Measurements from ENCODE around the gene ERGIC1. TPM values are rescaled to one million over a fixed set of nuclear protein-coding genes. Genes with fewer than 3 reads are reported as not detected.

Gene ERGIC1
- total RNA-seq, 4 donors from 2014 or later, result 113 to 180 (median 143) TPM

DNA sequence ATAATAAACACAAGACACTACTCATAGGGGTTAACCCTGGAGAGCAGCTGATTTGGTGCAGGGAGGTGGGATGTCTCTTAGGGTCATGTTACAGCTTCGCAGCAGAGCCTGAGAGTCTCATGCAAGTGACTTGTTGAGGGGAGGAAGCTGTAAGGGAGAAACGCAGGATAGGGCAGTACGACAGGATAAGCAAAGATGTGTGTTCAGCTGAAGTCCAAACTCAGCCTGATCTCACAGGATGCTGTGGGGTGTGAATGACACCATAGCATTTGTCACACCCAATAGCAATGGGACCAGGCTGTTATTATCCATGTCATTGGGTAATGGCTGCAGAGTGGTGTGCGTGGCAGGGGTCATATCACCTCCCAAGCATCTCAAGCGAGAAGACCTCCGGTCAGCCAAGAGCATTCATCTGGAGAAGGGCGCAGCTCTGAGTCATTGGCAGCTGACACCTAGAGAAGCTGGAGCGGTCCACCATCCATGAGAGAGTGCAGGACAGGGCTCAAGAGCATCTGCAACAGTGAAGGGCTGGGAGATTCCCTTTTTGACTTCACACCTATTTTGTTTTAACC lies 76.0 kb downstream of the ERGIC1 start:
- no peak overlapping the region for H3K4me3 ChIP-seq
- no peak for TF ChIP-seq POLR2A (IDR thresholded peaks at IDR 0.05)
- TF ChIP-seq, protein P1, sequence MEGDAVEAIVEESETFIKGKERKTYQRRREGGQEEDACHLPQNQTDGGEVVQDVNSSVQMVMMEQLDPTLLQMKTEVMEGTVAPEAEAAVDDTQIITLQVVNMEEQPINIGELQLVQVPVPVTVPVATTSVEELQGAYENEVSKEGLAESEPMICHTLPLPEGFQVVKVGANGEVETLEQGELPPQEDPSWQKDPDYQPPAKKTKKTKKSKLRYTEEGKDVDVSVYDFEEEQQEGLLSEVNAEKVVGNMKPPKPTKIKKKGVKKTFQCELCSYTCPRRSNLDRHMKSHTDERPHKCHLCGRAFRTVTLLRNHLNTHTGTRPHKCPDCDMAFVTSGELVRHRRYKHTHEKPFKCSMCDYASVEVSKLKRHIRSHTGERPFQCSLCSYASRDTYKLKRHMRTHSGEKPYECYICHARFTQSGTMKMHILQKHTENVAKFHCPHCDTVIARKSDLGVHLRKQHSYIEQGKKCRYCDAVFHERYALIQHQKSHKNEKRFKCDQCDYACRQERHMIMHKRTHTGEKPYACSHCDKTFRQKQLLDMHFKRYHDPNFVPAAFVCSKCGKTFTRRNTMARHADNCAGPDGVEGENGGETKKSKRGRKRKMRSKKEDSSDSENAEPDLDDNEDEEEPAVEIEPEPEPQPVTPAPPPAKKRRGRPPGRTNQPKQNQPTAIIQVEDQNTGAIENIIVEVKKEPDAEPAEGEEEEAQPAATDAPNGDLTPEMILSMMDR (IDR thresholded peaks at IDR 0.05), result no peak
- no peaks in the 10 kb centered on the region for H3K27me3 ChIP-seq
- no peaks in the 10 kb centered on the region for H3K9me3 ChIP-seq
- H3K36me3 ChIP-seq, result peaks cover 0 to 52% (median 0%) of the 10 kb centered on the region in 3 donors
- H3K27ac ChIP-seq, result peak overlapping the region in 1 of 4 donors; percentile 54
- H3K4me1 ChIP-seq, result peaks cover 0 to 4% (median 0%) of the 10 kb centered on the region in 4 donors
- DNase-seq, result no peak

DNA sequence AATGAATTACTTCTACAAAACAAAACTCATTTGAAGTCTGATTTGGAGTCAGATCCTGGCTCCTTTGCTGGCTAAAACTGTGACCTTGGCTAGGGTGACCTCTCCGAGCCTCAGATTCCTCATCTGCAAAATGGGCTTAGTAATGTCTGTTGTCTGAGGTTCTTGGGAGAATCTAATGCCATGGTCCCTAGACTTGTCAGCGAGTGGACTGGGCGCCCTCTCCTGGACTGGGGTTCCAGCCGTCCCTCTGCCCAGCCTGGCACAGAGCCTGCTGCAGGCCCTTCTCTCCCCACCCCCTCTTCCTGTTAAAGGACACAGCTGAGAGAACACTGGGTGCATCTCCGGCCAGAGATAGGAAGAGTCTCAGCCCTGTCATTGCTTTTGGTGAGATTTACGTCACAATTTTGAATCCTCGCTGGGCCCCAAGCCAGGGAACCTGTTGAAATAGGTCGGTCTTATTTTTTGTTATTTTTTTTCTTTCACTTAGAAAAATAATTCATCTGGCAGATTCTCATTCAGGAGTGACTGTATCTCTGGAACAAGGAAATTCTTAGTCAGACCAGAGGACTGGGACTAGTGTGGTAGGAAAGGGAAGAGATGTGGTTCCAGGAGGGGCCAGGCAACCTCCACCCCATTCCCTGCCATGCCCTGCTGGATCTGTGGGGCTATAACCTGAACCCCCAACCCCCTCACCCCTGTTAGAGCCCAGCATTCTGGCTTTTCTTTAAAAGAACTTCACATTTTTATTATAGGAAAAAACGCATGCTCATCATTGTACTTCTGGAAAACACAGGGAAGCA lies 77.0 kb downstream of the ERGIC1 start:
- H3K27ac ChIP-seq, result peak overlapping the region; percentile 3 to 54 (median 26)
- no peaks in the 10 kb centered on the region for H3K4me1 ChIP-seq
- no peaks in the 10 kb centered on the region for H3K9me3 ChIP-seq
- no peaks in the 10 kb centered on the region for H3K27me3 ChIP-seq
- DNase-seq, result peak; percentile 72 to 85 (median 72)
- H3K4me3 ChIP-seq, result no peak overlapping the region
- peaks cover 0 to 62% (median 0%) of the 10 kb centered on the region in 3 donors for H3K36me3 ChIP-seq
- TF ChIP-seq POLR2A (IDR thresholded peaks at IDR 0.05), result no peak
- TF ChIP-seq, protein P1 (IDR thresholded peaks at IDR 0.05), result peak in 4 of 6 experiments; percentile 11 to 51 (median 40)

GRCh38 chr5:172911628-172911880 lies 77.5 kb downstream of the ERGIC1 start:
- no peak overlapping the region for H3K4me3 ChIP-seq
- H3K27me3 ChIP-seq, result no peaks in the 10 kb centered on the region
- H3K9me3 ChIP-seq, result no peaks in the 10 kb centered on the region
- peak overlapping the region; percentile 3 to 54 (median 26) for H3K27ac ChIP-seq
- no peaks in the 10 kb centered on the region for H3K4me1 ChIP-seq
- peaks cover 0 to 67% (median 0%) of the 10 kb centered on the region in 3 donors for H3K36me3 ChIP-seq
- DNase-seq, result no peak
- no peak for TF ChIP-seq POLR2A (IDR thresholded peaks at IDR 0.05)
- TF ChIP-seq, protein P1 (IDR thresholded peaks at IDR 0.05), result no peak

- no peak overlapping the region for H3K4me3 ChIP-seq
- peak overlapping the region in 1 of 4 donors; percentile 3 for H3K27ac ChIP-seq
- peaks cover 0 to 71% (median 0%) of the 10 kb centered on the region in 3 donors for H3K36me3 ChIP-seq
- no peaks in the 10 kb centered on the region for H3K27me3 ChIP-seq
- no peak for DNase-seq
- H3K9me3 ChIP-seq, result no peaks in the 10 kb centered on the region
- TF ChIP-seq POLR2A (IDR thresholded peaks at IDR 0.05), result no peak
- TF ChIP-seq, protein P1 (IDR thresholded peaks at IDR 0.05), result no peak
- no peaks in the 10 kb centered on the region for H3K4me1 ChIP-seq
These were observed 77.9 kb downstream of the ERGIC1 start for GRCh38 chr5:172911976-172912375.

DNA sequence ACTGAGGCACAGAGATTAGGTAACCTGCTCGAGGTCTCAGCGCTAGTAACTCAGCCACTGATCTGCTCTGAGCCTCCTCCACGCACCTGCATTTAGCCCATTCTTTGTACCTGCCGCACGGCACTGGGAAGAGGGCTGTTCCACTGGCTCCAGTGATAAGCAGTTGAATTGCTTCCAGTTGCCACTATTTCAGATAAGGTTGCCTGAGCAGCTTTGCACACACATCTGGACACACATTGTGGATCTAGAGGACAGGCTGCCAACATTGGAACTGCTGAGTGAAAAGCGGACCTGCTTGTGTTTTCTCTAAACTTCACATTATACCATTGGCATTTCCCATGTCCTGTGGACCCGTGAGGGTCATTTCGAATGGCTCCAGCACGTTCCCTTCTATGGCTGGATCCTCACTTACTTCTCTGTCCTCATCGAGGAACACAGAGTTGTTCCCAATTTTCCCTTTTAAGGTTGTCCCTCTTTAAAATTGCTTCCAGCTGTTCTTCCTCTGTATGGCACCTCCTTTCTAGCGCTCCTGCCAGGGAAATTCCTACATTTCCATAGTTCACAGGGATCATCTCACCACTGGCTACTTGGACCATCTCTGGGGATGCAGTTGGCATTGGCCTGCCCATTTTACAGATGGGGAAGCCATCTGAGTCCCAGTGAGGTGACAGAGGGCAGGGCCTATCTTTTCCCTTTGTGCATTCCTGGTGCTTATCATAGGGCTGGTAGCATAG lies 79.2 kb downstream of the ERGIC1 start:
- Histone ChIP-seq H3K27ac (no peak overlapping the region), H3K36me3 (peaks cover 0 to 77% (median 0%) of the 10 kb centered on the region in 3 donors), H3K4me1 (no peaks in the 10 kb centered on the region), H3K4me3 (no peak overlapping the region), H3K9me3 (no peaks in the 10 kb centered on the region), H3K27me3 (no peaks in the 10 kb centered on the region)
- no peak for DNase-seq
- TF ChIP-seq, protein P1 (IDR thresholded peaks at IDR 0.05), result no peak
- TF ChIP-seq POLR2A (IDR thresholded peaks at IDR 0.05), result no peak
